Caco-2 (cell line): ENCODE measurements around the gene KLHDC8A. TPM values are rescaled to one million over a fixed set of nuclear protein-coding genes. Genes with fewer than 3 reads are reported as not detected.
"Not testable (repeated sequence)": the region's sequence is repeated elsewhere in the genome, so short reads cannot be mapped to it uniquely, and the experiment has no call there.

Source experiments
- BruUV-seq: library from RNA; stranded (reverse); fragments of 400-500 nt; replicated peaks from 2 replicates; lab custom pipeline; 2021; lab: Mats Ljungman, UMichigan
- CTCF ChIA-PET: fragments of 300-600 bp; sonication (Branson Sonifier 250); formaldehyde crosslinking; loops from one replicate; lab custom pipeline; 2022; ENCODE audit warnings: antibody characterized with exemption; lab: Charles Lee
- POLR2A ChIA-PET: fragments of 300-600 bp; sonication (Branson Sonifier 250); formaldehyde crosslinking; loops from one replicate; lab custom pipeline; 2022; ENCODE audit warnings: antibody characterized with exemption; lab: Charles Lee
- DNase-seq, 2 experiments: peaks; one replicate each; pipeline versions ENCODE4 v3.0.0 to v3.0.0-alpha.2; 2020 to 2022
- H3K27me3 ChIP-seq: replicated peaks from 2 replicates; pipeline ENCODE4 v1.6.0; 2011; ENCODE audit warnings: low read length; ENCODE audit not compliant: control insufficient read depth, insufficient read depth
- H3K36me3 ChIP-seq: 2 replicates; pipeline ENCODE4 v1.5.1; 2011; ENCODE audit warnings: low read length; ENCODE audit not compliant: control insufficient read depth, insufficient read depth
- H3K4me1 ChIP-seq: fragments of 250-450 bp; sonication (Bioruptor Pico); 2 replicates; pipeline ENCODE4 v1.5.1; 2020; ENCODE audit warnings: mild to moderate bottlenecking
- H3K4me3 ChIP-seq: 2 replicates; pipeline ENCODE4 v1.5.1; 2011; ENCODE audit warnings: low read depth, mild to moderate bottlenecking, control low read depth, low read length
- H3K9me3 ChIP-seq: fragments of 250-450 bp; sonication (Bioruptor Pico); 2 replicates; pipeline ENCODE4 v1.5.1; 2020; ENCODE audit warnings: mild to moderate bottlenecking, moderate library complexity
- H3K27ac Mint-ChIP-seq: one replicate; pipeline ENCODE4 v1.8.0; 2022; ENCODE audit warnings: mixed read lengths; ENCODE audit not compliant: unreplicated experiment
- H3K27me3 Mint-ChIP-seq: one replicate; pipeline ENCODE4 v1.8.0; 2022; ENCODE audit warnings: mixed read lengths; ENCODE audit not compliant: insufficient read depth, unreplicated experiment
- H3K36me3 Mint-ChIP-seq: one replicate; pipeline ENCODE4 v1.8.0; 2022; ENCODE audit warnings: mild to moderate bottlenecking, mixed read lengths; ENCODE audit not compliant: insufficient read depth, unreplicated experiment
- H3K4me1 Mint-ChIP-seq: one replicate; pipeline ENCODE4 v1.8.0; 2022; ENCODE audit warnings: low read depth, mixed read lengths; ENCODE audit not compliant: unreplicated experiment
- H3K4me3 Mint-ChIP-seq: one replicate; pipeline ENCODE4 v1.8.0; 2022; ENCODE audit warnings: mild to moderate bottlenecking, moderate library complexity, mixed read lengths; ENCODE audit not compliant: unreplicated experiment
- H3K9me3 Mint-ChIP-seq: one replicate; pipeline ENCODE4 v1.8.0; 2022; ENCODE audit warnings: mixed read lengths; ENCODE audit not compliant: unreplicated experiment
- CTCF ChIP-seq, 2 experiments: fragments of 200-600 bp in 1 of 2; IDR thresholded peaks; 1 replicate in 1 of 2; 2 replicates in 1 of 2; pipeline versions ENCODE4 v1.5.1 to v1.8.0; 2011 to 2022; ENCODE audit warnings: antibody characterized with exemption in 1 of 2, control low read depth in 1 of 2, inconsistent platforms in 1 of 2, low read depth in 1 of 2, low read length in 1 of 2, mild to moderate bottlenecking in 1 of 2, moderate library complexity in 1 of 2; ENCODE audit not compliant: insufficient read depth in 1 of 2, severe bottlenecking in 1 of 2, unreplicated experiment in 1 of 2
- intact Hi-C: fragments of 100-400 bp; cut with micrococcal nuclease; formaldehyde crosslinking; loops from one replicate; pipeline ENCODE4 v1.10.0; 2022; ENCODE audit not compliant: unreplicated experiment
- total RNA-seq: library from RNA; stranded (reverse); gene quantifications from 2 replicates; pipeline ENCODE4 v1.2.3, GENCODE V29; 2022

The KLHDC8A gene
- total RNA-seq, 1 experiment from 2014 or later: not detected

- Mint-ChIP-seq H3K9me3 (no peaks in the 10 kb centered on the region), H3K4me1 (no peaks in the 10 kb centered on the region), H3K36me3 (no peaks in the 10 kb centered on the region), H3K27ac (no peak overlapping the region), H3K4me3 (no peak overlapping the region), H3K27me3 (peaks cover 15% of the 10 kb centered on the region)
- Histone ChIP-seq H3K4me1 (no peaks in the 10 kb centered on the region), H3K36me3 (no peaks in the 10 kb centered on the region), H3K4me3 (no peak overlapping the region), H3K27me3 (no peaks in the 10 kb centered on the region), H3K9me3 (no peaks in the 10 kb centered on the region)
- intact Hi-C loops: no loop called here
- ChIA-PET POLR2A (no interaction called here), CTCF (interaction anchor here (0.7 to 1.0 kb wide), 2 partner anchors 37 to 94 kb away, joined by 3 read pairs; no protein-coding TSS in a partner anchor)
- no peak for DNase-seq
- BruUV-seq: no TSS peak
- no peak for TF ChIP-seq CTCF (IDR thresholded peaks at IDR 0.05; ENCODE audit: insufficient read depth in 1 of 2, low read depth in 1 of 2, low read length in 1 of 2, severe bottlenecking in 1 of 2, unreplicated experiment in 1 of 2)
These were observed 34.7 kb upstream of the KLHDC8A start for GRCh38 chr1:205391386-205391785.

- H3K36me3 ChIP-seq: no peaks in the 10 kb centered on the region
- intact Hi-C loops: no loop called here
- Mint-ChIP-seq H3K27ac (no peak overlapping the region), H3K27me3 (peaks cover 5% of the 10 kb centered on the region), H3K36me3 (no peaks in the 10 kb centered on the region), H3K4me1 (no peaks in the 10 kb centered on the region), H3K9me3 (no peaks in the 10 kb centered on the region), H3K4me3 (no peak overlapping the region)
- no peaks in the 10 kb centered on the region for H3K27me3 ChIP-seq
- ChIA-PET CTCF (no interaction called here), POLR2A (no interaction called here)
- H3K4me1 ChIP-seq: no peaks in the 10 kb centered on the region
- TF ChIP-seq CTCF (IDR thresholded peaks at IDR 0.05; ENCODE audit: insufficient read depth in 1 of 2, low read depth in 1 of 2, low read length in 1 of 2, severe bottlenecking in 1 of 2, unreplicated experiment in 1 of 2): no peak
- no peaks in the 10 kb centered on the region for H3K9me3 ChIP-seq
- no peak for DNase-seq
- no TSS peak for BruUV-seq
- H3K4me3 ChIP-seq: no peak overlapping the region
These were observed 31.1 kb upstream of the KLHDC8A start for GRCh38 chr1:205387845-205388244.

GRCh38 chr1:205382990-205383389 is 26.3 kb upstream of the KLHDC8A start:
- H3K4me1 Mint-ChIP-seq, DNase-seq, H3K4me3 ChIP-seq, H3K27ac Mint-ChIP-seq, H3K9me3 ChIP-seq, H3K4me3 Mint-ChIP-seq, H3K9me3 Mint-ChIP-seq, H3K27me3 ChIP-seq, H3K36me3 ChIP-seq, POLR2A ChIA-PET, H3K4me1 ChIP-seq, CTCF ChIA-PET, H3K27me3 Mint-ChIP-seq, BruUV-seq, H3K36me3 Mint-ChIP-seq, intact Hi-C loops: not testable (repeated sequence)

- no peak for DNase-seq
- Histone ChIP-seq H3K27me3 (no peaks in the 10 kb centered on the region), H3K36me3 (no peaks in the 10 kb centered on the region), H3K9me3 (no peaks in the 10 kb centered on the region), H3K4me3 (no peak overlapping the region), H3K4me1 (no peaks in the 10 kb centered on the region)
- Mint-ChIP-seq H3K4me1 (no peaks in the 10 kb centered on the region), H3K4me3 (no peak overlapping the region), H3K27me3 (peaks cover 7% of the 10 kb centered on the region), H3K27ac (no peak overlapping the region), H3K9me3 (no peaks in the 10 kb centered on the region), H3K36me3 (no peaks in the 10 kb centered on the region)
- intact Hi-C loops: no loop called here
- no TSS peak for BruUV-seq
- ChIA-PET CTCF (no interaction called here), POLR2A (interaction anchor here (0.5 kb wide), 1 partner anchor 10 kb away, joined by 5 read pairs; no protein-coding TSS in a partner anchor)
- no peak for TF ChIP-seq CTCF (IDR thresholded peaks at IDR 0.05; ENCODE audit: insufficient read depth in 1 of 2, low read depth in 1 of 2, low read length in 1 of 2, severe bottlenecking in 1 of 2, unreplicated experiment in 1 of 2)
These were observed 25.8 kb upstream of the KLHDC8A start for GRCh38 chr1:205382561-205382960.
